SU-DHL-6 (cell line): ENCODE results near the gene GRM8.

Experiments
- CTCF ChIP-seq: fragments of 200-600 bp; sonication (generic); IDR thresholded peaks from one replicate; pipeline ENCODE4 v1.5.1; 2017; ENCODE audit warnings: antibody characterized with exemption, mild to moderate bottlenecking, low read length, moderate library complexity; ENCODE audit not compliant: insufficient read depth, poor library complexity, severe bottlenecking
- EZH2phosphoT487 ChIP-seq: fragments of 200-600 bp; sonication (generic), shearing (Covaris generic); conservative IDR thresholded peaks from 2 replicates; pipeline ENCODE4 v1.6.1; 2018; ENCODE audit warnings: mild to moderate bottlenecking, antibody characterized with exemption, low read length, moderate library complexity, mixed read lengths

- TF ChIP-seq CTCF: no peak
- TF ChIP-seq EZH2phosphoT487: no peak
Observed at GRCh38 chr7:127039541-127039940, 213.2 kb downstream of the GRM8 start.
